Stimulated activated CD4-positive, alpha-beta T cell treated with anti-CD3 and anti-CD28 coated beads, Interleukin-2, amount 100 ng/mL, for 48 hours (primary cell): ENCODE data around the gene ORC3.
"Not testable (repeated sequence)": the region's sequence is repeated elsewhere in the genome, so short reads cannot be mapped to it uniquely, and the experiment has no call there.

Experiments used
- DNase-seq, 2 donors: peaks; one replicate each; pipeline ENCODE4 v3.0.0-alpha.2; 2020

Gene ORC3

GRCh38 chr6:87663434-87663833 lies 73.5 kb downstream of the ORC3 start:
- no peak for DNase-seq

GRCh38 chr6:87664921-87665485 lies 75.1 kb downstream of the ORC3 start:
- DNase-seq, result no peak

- DNase-seq, result no peak
These were observed 77.1 kb downstream of the ORC3 start for GRCh38 chr6:87667032-87667431.

- DNase-seq, result no peak
These were observed 78.1 kb downstream of the ORC3 start for GRCh38 chr6:87668013-87668412.

- no peak for DNase-seq
These were observed 79.1 kb downstream of the ORC3 start for GRCh38 chr6:87669051-87669450.

GRCh38 chr6:87670707-87671106 lies 80.8 kb downstream of the ORC3 start:
- no peak for DNase-seq

GRCh38 chr6:87671555-87672029 lies 81.7 kb downstream of the ORC3 start:
- no peak for DNase-seq

- DNase-seq, result no peak
These were observed 82.7 kb downstream of the ORC3 start for GRCh38 chr6:87672641-87673040.

GRCh38 chr6:87673237-87673636 lies 83.3 kb downstream of the ORC3 start:
- no peak for DNase-seq

- DNase-seq, result no peak
These were observed 84.4 kb downstream of the ORC3 start for GRCh38 chr6:87674290-87674689.

GRCh38 chr6:87675004-87675681 lies 85.2 kb downstream of the ORC3 start:
- no peak for DNase-seq

- no peak for DNase-seq
These were observed 92.4 kb downstream of the ORC3 start for GRCh38 chr6:87682310-87682709.

- no peak for DNase-seq
These were observed 94.0 kb downstream of the ORC3 start for GRCh38 chr6:87683890-87684289.

GRCh38 chr6:87684895-87685654 lies 95.1 kb downstream of the ORC3 start:
- DNase-seq, result no peak

- DNase-seq, result not testable (repeated sequence)
These were observed 96.8 kb downstream of the ORC3 start for GRCh38 chr6:87686636-87687205.

- DNase-seq, result no peak
These were observed 97.4 kb downstream of the ORC3 start for GRCh38 chr6:87687296-87687695.

GRCh38 chr6:87687893-87688292 lies 98.0 kb downstream of the ORC3 start:
- not testable (repeated sequence) for DNase-seq

GRCh38 chr6:87690441-87690840 lies 100.5 kb downstream of the ORC3 start:
- no peak for DNase-seq

- DNase-seq, result no peak
These were observed 102.2 kb downstream of the ORC3 start for GRCh38 chr6:87692086-87692485.

GRCh38 chr6:87696817-87697216 lies 106.9 kb downstream of the ORC3 start:
- not testable (repeated sequence) for DNase-seq

- DNase-seq, result no peak
These were observed 107.9 kb downstream of the ORC3 start for GRCh38 chr6:87697581-87698546.

GRCh38 chr6:87698547-87699006 lies 108.6 kb downstream of the ORC3 start:
- DNase-seq, result no peak
